AG09309 (cell line): Measurements from ENCODE around the gene COMMD8.

ENCODE experiments used
- DNase-seq: peaks from one replicate; pipeline ENCODE4 v3.0.0-alpha.2; 2010; ENCODE audit warnings: low read depth
- H3K4me3 ChIP-seq: 2 replicates; pipeline ENCODE4 v1.5.1; 2011; ENCODE audit warnings: mild to moderate bottlenecking, low read depth, low read length, moderate library complexity; ENCODE audit not compliant: control insufficient read depth
- CTCF ChIP-seq: IDR thresholded peaks from 2 replicates; pipeline ENCODE4 v1.5.1; 2011; ENCODE audit warnings: mild to moderate bottlenecking, low read depth, low read length, inconsistent platforms; ENCODE audit not compliant: insufficient read depth, control insufficient read depth; ENCODE audit errors: missing control alignments

The COMMD8 gene

GRCh38 chr4:47485047-47485692 is 21.7 kb upstream of the COMMD8 start, which contains the start of gene ATP10D:
Gene ATP10D, plus strand, starts transcription at chr4:47485275. Its CDS starts 27,266 bp downstream, at chr4:47512541.
- TF ChIP-seq CTCF: peak; percentile 23
- DNase-seq: peak; percentile 56
- peak within 1 kb of the TSS; percentile 60 for H3K4me3 ChIP-seq

- TF ChIP-seq CTCF: no peak
- no peak for DNase-seq
- H3K4me3 ChIP-seq: no peak overlapping the region
Measured at GRCh38 chr4:47484168-47484567, 20.7 kb upstream of the COMMD8 start.

- DNase-seq: no peak
Measured at GRCh38 chr4:47483745-47484144, 20.2 kb upstream of the COMMD8 start.

GRCh38 chr4:47482326-47482725 is 18.8 kb upstream of the COMMD8 start:
- no peak for DNase-seq
- no peak for TF ChIP-seq CTCF
- H3K4me3 ChIP-seq: no peak overlapping the region

More at GRCh38 chr4:47483745-47484144, 20.2 kb upstream of the COMMD8 start:
- no peak overlapping the region for H3K4me3 ChIP-seq
- TF ChIP-seq CTCF: no peak

GRCh38 chr4:47478804-47479203 is 15.3 kb upstream of the COMMD8 start:
- H3K4me3 ChIP-seq: no peak overlapping the region
- no peak for DNase-seq
- TF ChIP-seq CTCF: no peak

- no peak for TF ChIP-seq CTCF
- H3K4me3 ChIP-seq: no peak overlapping the region
- no peak for DNase-seq
Measured at GRCh38 chr4:47475411-47475810, 11.9 kb upstream of the COMMD8 start.

- H3K4me3 ChIP-seq: no peak overlapping the region
- TF ChIP-seq CTCF: no peak
- no peak for DNase-seq
Measured at GRCh38 chr4:47474799-47475198, 11.3 kb upstream of the COMMD8 start.
